HG03439 (cell line): ENCODE measurements around the gene DTNB.

Experiments used
- ATAC-seq: cut with Tn5 transposase; IDR thresholded peaks from one replicate; pipeline ENCODE4 v1.9.1; 2021; ENCODE audit warnings: mild to moderate bottlenecking, moderate library complexity; ENCODE audit not compliant: unreplicated experiment

Gene DTNB

DNA sequence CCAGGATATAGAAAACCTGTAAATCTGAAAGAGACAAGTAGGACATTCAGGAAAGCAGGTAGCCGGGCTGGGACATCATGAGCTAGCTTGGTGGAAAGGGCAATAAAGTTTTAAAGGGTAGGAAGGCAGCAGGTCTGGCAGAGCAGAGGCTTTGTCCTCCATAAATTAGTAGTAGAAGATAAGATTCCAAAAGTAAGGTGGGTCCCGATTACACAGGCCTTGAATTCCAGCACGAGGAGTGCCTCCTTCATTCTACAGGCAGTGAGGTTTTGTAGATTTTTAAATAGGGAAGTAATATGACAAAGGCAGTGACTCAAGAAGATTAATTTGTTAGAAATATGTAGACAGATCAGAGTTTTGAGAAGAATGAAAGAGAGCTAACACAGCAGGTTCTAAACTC is 160.7 kb downstream of the DTNB start:
- no peak for ATAC-seq

DNA sequence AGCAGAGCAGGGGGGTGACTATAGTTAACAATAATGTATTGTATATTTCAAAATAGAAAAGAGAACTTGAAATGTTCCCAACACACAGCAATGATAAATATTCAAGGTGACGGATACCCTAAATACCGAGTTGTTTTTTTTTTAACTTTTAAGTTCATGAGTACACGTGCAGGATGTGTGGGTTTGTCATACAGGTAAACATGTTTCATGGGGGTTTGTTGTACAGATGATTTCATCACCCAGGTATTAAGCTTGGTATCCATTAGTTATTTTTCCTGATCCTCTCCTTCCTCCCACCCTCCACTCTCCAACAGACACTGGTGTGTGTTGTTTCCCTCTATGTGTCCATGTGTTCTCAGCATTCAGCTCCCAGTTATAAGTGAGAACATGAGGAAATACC is 167.2 kb downstream of the DTNB start:
- no peak for ATAC-seq

DNA sequence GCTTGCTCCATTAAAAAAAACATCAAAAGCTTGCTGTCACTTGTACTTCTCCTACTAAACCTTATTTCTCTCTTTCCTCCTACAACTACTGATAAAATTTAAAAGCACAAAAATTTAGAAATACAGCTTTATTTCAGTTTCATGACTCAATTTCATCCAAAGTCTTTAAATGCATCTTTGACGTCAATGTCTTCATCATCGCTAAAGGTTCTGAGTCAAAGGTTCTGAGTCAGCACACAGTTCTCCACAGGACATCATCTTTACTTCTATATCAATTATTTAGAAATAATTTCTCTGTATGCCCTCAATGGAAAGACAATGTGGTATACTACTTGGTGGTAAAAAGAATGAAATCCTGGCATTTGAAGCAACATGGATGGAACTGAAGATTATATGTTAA is 167.8 kb downstream of the DTNB start:
- no peak for ATAC-seq

DNA sequence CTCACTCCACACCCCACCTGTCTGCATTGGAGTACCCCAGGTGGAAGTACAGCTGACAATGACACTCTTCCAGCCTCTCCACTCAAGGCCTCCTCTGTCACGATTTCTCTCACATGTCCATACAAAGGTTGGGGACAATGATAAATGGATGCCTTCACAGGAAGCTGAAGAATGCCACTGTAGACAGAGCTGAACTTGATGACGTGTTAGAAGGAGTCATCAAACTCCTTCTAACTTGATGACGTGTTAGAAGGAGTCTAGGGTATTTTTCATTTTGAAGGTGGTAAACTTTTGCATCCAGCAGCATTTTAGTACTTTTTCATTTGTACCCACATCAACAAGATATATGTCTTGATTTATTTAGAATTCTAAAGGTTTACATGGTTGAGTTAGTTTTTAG is 168.2 kb downstream of the DTNB start:
- no peak for ATAC-seq

DNA sequence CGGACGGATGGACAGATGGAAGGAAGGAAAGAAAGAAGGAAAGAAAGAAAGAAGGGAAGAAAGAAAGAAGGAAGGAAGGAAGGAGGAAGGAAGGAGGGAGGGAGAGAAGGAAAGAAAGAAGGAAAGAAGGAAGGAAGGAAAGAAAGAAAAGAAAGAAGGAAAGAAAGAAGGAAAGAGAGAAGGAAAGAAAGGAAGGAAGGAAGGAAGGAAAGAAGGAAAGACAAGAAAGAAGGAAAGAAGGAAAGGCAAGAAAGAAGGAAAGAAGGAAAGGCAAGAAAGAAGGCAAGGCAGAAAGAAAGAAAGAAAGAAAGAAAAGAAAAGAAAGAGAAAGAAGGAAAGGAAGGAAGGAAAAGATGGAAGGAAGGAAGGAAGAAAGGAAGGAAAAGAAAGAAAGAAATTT is 169.1 kb downstream of the DTNB start:
- ATAC-seq: no peak

DNA sequence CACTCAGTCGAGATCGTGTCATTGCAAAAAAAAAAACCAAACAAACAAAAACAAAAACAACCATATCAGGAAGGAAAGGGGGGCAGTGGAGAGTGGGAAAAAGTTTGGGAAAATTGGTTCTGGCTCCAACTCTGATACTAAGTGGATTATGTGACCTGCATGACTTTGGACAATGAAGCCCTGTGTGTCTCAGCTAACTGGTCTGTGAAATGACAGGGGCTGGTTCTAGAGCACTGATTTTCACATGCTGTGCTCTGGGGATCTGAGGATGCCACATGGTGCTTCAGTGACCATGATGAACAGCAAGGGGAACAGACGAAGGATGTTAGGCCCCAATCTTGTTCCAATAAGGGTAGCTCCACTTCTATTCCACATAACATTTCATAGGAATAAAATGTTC is 174.2 kb downstream of the DTNB start:
- no peak for ATAC-seq

DNA sequence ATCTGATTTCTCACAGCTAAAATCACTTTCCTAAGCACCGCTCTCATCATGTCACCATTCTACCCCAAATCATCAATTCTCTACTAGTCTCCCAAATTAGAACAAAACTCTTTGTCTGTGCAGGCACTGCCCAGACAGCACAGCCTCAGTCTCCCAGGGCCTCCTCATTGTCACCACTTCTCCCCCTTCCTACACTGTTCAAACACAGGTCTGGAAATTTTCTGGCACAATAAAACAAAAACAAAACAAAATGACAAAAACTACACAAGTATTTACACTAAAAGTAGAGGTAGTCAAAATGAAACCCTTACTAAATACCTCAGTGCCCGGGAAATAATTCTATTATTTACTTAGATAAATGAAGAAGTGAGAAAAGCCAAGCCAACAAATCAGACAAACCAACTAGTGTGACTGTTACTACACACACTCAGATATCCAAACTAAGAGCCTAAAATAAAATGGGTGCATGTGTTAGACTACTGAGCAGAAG is 175.4 kb downstream of the DTNB start:
- peak; percentile 59 for ATAC-seq

DNA sequence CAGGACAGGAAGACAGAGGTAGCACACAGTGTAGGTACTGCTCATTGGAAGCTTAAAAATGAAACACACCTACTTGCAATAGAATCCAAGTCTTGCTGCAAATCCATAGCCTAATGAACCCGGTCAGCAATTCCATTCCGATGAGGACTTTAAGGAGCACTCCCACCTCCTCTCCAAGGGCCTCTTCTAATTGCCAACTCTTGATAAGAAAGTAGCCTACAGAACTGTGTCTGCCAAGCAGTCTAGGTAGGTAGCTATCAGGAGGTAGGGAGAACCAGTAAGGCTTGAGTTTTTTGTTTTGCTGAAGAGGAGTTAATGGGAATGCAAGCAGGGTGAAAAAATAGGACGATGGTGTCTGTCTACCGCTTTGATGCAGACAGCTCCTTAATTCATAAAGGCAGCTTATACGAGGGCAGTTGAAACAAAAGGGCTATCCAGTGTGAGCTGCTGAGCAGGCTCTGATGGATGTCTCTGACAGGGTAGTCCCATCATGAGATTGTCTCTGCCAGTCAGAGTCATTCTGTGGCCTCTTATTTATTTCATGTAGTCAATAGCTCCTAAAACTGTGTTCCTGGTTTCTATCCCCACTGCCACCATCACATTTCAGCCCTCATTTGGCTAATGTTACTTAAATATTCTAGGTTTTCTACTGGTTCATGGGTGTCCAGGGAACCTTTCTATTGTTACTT is 176.0 kb downstream of the DTNB start:
- peak; percentile 20 for ATAC-seq

DNA sequence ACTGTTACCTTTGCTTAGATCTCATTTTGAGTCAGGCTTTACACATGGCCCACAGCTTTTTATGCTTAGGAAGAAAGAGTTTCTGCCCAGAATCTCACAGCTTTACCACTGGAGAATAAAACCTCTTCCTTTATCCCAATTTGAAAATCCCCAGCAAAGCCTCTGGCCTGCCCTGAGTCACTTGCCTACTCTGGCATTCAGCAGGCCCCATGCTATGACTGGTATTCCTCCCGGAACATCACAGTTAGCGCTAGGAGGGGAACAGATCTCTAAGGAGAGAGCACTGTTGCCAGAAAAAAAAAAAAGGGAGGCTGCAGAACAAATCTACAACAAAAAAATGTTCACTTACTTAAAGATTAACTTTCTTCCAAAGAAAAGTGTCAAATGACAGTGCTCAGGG is 178.8 kb downstream of the DTNB start:
- ATAC-seq: no peak

DNA sequence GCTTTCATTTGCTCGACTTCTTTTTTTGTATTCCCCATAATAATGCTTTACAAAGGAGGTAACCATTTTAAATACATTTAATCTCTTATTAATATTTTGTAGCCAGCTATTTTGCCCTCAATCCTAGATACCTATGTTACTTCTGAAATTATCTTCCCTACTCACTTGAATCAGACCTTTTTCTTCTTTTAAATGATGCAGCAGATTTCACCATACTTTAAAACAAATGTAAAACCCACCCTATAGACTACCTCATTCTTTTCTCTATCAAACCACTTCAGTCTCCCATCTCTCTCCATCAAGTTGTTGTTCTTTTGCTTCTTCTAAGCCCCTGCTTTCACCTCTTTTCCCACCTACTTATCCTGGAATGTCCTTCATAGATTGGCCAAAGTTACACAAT is 180.2 kb downstream of the DTNB start:
- no peak for ATAC-seq

DNA sequence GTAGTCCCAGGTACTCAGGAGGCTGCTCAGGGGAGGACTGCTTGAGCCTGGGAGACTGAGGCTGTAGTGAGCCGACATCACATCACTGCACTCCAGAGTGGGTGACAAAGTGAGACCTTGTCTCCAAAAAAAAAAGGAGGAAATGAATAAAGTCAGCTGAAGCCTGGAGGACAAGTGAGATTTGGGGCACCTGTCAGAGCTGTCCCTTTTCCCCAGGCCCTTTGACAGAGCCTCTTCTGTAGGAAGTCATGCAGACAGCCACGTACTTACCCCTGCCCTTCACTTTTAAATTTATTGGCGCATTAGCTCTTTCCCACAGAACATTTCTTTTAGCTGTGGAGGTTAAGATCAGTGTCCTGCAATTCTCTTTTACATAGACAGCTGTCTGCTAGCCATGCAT is 180.7 kb downstream of the DTNB start:
- no peak for ATAC-seq

DNA sequence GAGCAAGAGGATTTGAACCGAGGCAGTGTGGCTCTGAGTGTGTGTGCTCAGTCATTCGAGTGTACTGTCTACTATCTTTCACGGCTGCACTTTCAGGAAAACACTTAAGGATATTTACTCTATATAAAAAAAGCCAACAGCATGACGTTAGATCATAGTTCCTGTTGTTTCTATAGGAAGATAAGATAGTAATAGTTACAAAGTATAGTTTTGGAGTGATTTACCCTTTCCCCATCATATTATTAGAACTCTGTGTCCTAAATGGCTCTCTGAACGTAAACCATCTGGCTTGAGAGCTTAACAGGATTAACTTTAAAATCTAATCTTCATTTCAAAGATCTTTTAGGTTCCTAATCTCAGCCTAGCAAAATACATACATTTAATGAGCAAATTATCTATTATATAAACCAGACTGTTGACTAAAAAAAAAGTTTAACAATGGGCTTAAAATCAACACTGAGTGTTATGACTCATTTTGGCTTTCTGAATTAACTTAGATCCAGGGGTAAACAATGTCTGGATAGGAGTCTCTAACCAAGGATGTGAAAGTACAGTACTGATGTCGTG is 181.3 kb downstream of the DTNB start:
- no peak for ATAC-seq

DNA sequence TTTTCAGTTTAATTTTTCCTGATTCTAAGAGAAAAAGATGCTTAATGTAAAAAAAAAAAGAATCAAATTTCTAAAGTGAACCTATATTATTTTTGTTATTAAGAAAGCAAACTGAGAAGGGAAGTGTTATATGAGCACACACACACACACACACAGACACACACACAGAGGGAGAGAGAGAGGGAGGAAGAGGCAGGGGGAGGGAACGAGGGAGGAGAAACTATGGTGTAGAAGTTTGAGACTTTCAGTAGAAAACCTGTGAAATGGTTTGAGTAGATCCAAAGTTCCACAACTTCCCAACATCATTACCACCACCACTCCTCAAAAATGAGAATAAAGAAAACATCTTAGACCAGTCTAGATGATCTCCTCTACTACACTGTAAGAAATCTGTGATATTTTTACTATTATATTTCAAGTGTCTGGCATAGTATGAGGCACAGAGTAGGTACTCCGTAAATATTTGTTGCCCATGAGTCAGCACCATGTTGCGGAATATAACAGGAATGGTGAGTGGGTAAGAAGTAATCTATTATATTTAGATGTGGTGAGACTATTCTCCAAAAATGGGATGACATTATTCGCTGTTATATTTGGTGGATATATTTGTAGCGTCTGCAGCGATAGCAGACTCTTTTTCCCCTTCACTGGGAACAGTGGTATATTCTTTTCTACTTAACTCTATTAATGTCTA is 182.2 kb downstream of the DTNB start:
- no peak for ATAC-seq

DNA sequence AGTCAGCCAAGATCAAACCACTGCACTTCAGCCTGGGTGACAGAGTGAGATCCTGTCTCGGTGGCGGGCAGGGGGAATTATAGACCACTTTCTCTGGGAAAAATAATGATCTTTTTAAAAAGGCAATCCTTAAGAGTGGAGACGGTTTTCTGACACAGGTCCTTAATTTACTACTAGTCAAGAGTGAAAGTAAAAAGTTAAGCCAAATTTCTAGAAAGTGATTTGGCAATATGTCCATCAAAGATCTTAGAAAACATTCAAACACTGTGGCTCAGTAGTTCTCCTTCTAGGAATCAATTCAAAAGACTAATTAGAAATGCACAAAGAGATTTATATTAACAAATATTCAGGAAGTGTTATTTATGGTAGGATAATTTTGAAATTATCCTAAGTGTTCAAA is 183.2 kb downstream of the DTNB start:
- ATAC-seq: no peak

DNA sequence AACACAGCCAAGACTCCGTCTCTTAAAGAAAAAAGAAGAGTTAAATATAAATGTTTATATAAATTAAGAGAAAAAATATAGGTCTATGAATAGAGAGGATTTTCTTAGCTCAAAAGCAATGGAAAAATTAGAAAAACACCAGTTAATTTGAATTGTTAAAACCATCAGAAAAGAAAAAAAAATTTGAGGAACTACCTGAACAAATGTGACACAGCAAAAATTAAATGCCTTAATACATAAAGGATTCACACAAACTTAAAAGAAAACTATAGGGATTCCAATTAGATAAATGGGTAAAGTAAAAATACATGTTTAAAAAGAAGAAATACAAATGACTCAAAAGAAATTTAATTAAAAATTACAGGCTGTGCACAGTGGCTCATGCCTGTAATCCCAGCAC is 183.7 kb downstream of the DTNB start:
- ATAC-seq: no peak

DNA sequence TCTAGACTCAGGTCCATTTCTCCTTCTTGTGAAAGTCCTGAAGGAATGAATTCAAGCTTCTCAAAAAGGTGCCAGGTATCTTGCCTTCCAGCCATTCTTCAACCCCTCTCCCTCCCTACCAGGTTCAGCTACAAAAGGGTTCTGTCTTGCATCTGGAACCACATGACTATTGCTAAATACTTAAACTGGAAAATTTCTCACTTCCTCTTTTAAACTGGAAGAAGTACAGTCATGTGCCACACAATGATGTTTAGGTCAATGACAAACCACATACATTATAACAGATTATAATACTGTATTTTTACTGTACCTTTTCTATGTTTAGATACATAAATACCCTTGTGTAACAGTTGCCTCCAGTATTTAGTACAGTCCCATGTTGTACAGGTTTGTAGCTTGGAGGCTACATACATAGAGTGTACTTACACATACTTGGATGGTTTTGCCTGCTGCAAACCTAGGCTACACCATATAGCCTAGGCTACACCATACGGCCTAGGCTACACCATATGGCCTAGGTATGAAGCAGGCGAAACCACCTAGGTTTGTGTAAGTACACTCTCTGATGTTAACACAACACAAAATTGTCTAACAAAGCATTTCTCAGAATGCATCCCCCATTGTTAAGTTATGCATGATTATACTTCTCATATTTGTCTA is 189.6 kb downstream of the DTNB start:
- no peak for ATAC-seq

DNA sequence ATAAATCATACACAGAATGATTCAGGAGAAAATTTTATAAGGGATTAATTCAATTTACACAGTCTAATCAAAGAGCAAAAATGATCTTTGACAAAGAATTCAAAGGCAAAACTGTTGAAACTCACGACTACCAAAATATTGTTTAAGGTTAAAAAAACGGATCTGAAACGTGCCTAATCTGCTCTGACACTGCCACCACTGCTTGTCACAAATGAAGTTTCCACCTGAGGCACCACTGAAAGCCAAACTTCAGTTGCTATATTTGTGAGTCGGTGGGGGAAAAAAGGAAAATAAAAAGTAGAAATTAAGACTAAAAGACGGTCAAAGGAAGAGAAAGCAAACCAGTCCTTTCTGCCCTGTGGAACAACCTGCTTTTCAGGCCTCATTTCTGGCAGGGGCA is 191.0 kb downstream of the DTNB start:
- ATAC-seq: no peak

DNA sequence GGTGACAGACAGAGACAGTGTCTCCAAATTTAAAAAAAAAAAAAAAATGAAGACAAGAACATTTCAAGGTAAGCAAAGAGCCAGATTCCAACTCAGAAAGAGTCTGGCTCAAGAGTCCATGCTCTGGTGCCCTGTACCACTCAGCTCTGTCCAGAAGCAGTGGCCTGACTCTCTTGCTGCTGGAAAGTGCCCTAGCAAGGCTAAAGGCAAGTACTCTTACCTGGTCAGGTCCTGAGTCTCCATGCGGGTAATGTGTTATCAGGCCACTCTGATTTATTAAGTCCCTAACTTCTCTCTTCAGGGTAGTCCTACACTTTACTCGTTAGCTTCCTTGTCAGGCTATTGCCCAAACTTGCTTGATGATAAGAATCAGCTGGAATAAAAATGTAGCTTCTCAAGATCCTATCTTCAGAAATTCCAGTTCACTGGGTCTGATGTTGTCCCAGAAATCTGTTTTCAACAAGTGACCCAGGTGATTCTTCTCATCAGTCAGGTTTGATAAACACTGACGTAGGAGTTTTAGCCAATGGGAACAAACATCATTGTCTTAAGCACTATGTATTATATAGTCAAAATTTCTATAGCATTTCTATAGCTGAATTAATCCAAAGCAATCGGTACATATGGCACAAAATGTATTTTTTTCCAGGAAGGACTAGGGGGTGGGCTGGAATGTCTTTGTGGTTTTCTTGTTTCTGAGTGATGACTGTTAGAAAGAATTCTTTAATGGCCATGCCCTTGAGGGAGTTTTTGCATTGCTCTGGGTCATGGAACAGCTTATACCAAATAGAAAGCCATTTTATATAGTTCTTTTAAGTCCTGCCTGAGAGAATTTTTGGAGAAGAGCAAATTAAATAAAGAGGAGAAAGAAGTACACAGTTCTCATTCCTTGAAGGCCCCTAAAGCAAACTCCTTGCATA is 191.7 kb downstream of the DTNB start:
- no peak for ATAC-seq

DNA sequence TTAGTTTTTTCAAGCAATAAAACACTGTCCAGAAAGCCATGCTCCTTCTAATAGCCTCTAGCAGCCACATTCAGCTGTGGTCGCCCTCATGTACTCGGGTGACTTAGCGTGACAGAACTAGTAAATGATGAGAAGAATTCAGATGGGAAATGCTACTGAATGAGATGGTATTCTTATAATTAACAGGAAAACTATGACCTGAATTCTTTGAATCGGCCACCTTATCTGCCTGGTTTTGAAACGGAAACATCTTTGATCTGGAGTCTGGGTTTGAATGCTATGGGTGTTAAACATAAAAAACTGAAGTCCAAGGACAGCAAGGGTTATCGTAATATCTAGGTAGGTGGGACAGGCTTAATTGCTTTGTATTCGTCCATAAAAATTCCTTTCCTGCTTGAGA is 192.8 kb downstream of the DTNB start:
- ATAC-seq: no peak

DNA sequence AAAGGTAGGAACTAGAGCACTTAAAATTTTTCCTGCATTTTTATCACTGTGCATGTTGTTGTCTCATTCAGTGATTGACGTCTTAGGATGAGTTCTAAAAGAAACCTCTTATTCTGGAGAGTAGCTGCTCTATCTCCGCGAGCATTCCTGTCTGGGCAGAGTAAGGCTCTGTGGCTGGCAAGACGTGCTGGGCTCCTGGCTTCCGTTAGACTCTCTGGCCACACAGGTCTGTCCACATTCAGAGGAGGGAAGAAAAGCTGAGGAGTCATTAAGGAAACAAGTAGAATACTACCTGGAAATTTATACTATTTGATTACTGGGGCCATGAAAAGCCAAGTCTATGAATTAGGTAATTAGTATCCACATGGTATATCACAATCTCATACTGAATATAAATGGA is 193.6 kb downstream of the DTNB start:
- ATAC-seq: no peak

DNA sequence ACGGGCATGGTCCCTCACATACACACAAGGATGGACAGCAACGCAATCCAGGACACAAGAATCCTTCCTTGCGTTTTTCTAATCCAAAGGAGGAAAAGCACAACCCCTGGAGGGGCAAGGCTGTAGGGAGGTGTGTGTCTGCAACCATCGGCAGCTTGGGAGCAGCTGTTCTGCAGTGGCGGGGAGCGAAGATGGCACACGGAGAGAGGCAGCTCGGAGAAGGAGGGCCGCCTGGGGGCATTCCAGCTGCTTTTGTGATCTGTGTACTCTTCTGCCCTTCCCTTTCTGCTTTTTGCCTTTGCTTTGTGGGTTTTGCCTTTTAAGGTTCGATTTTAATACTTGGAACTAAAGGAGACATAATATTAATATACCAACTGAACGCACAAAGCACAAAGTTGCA is 194.6 kb downstream of the DTNB start:
- ATAC-seq: no peak
